ENCODE data around the gene HDLBP. TPM values are rescaled to one million over a fixed set of nuclear protein-coding genes. Genes with fewer than 3 reads are reported as not detected.

Gene HDLBP
- total RNA-seq, 1 donor from 2014 or later = 405 TPM

DNA sequence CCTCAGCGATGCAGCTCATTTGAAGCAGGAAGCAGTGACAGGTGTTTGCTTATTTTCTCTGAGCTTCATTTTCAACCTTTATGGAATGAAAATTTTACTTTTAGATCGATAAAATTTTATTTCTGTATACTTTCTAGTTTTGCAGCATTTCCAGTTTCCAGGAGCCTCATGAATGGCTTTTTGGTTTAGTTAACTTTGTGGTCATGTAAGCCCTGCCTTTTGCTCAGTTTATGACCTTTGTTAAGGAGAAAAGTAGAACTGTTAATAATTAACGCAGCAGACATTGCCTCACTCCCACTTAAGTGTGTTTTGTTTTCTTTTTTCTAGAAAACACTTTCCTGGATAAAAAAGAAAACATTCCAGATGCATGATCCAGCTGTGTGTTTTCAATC, 36.2 kb upstream of the HDLBP start:
- Histone ChIP-seq H3K4me3 (ENCODE audit: low read depth, low read length) (no peak overlapping the region), H3K36me3 (ENCODE audit: control insufficient read depth, insufficient read depth, low read length) (peaks cover 2% of the 10 kb centered on the region), H3K27me3 (ENCODE audit: control insufficient read depth, insufficient read depth, low read length) (no peaks in the 10 kb centered on the region)
- no peak for TF ChIP-seq CTCF (IDR thresholded peaks at IDR 0.05; ENCODE audit: insufficient read depth, low read length, poor library complexity, severe bottlenecking)
- DNase-seq (ENCODE audit: low read depth) = peak; percentile 86

DNA sequence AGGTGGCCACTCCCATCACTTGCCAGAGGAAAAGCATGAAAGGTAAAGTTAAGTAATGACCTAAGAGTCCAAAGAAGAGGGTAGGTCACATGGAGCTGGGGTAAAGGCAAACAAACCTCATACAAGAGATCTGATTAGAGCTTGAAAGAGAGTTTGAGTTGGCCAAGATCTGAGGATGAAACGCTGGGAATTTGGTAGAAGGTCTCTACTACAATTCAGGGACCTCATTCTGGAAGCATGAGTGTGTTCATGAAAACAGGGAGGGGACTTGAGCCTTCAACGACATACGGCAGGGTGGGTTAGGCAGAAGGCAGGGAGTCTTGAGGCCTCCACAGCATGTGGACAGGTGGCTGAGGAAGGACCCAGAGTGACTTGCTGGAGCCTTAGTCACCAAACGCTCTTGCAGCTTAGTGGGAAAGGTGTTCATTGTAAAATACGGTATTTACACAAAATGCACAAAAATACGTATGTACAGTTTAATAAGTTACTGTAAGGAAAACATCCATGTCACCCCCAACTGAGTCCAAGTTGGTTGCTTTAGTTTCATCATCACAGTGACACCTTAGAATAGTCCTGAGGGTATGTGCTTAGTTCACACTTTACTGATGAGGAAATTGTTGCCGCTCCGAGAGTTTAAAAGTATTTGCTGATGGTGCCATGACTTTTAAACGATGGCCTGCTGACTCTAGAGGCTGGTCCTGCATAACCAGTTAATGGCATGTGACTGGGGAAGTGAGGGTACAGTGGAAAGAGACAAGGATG, 35.6 kb upstream of the HDLBP start:
- no peaks in the 10 kb centered on the region for H3K27me3 ChIP-seq (ENCODE audit: control insufficient read depth, insufficient read depth, low read length)
- no peak overlapping the region for H3K4me3 ChIP-seq (ENCODE audit: low read depth, low read length)
- peak; percentile 65 for DNase-seq (ENCODE audit: low read depth)
- peaks cover 2% of the 10 kb centered on the region for H3K36me3 ChIP-seq (ENCODE audit: control insufficient read depth, insufficient read depth, low read length)
- TF ChIP-seq CTCF (IDR thresholded peaks at IDR 0.05; ENCODE audit: insufficient read depth, low read length, poor library complexity, severe bottlenecking) = no peak

DNA sequence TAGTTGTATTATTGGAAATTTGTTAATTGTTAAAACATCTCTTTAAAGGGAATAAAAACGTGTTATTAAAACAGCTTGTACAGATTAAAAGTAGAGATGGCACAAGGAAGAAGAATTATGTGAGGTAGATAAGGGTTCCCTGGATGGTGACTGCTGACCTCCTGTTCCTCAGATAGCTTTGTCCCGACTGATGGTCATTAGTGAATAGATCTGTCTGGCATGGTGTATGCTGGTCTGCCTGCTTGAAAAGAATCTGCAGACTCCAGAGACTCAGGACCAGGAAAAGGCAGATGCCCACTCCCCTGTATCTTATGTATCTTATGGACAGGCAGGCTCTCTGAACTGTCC, 35.0 kb upstream of the HDLBP start:
- DNase-seq (ENCODE audit: low read depth) = no peak
- Histone ChIP-seq H3K27me3 (ENCODE audit: control insufficient read depth, insufficient read depth, low read length) (no peaks in the 10 kb centered on the region), H3K4me3 (ENCODE audit: low read depth, low read length) (no peak overlapping the region), H3K36me3 (ENCODE audit: control insufficient read depth, insufficient read depth, low read length) (peaks cover 2% of the 10 kb centered on the region)
- TF ChIP-seq CTCF (IDR thresholded peaks at IDR 0.05; ENCODE audit: insufficient read depth, low read length, poor library complexity, severe bottlenecking) = no peak

- Histone ChIP-seq H3K27me3 (ENCODE audit: control insufficient read depth, insufficient read depth, low read length) (no peaks in the 10 kb centered on the region), H3K4me3 (ENCODE audit: low read depth, low read length) (no peak overlapping the region), H3K36me3 (ENCODE audit: control insufficient read depth, insufficient read depth, low read length) (peaks cover 2% of the 10 kb centered on the region)
- no peak for TF ChIP-seq CTCF (IDR thresholded peaks at IDR 0.05; ENCODE audit: insufficient read depth, low read length, poor library complexity, severe bottlenecking)
- DNase-seq (ENCODE audit: low read depth) = no peak
Measured at GRCh38 chr2:241349941-241350340, 34.5 kb upstream of the HDLBP start.

DNA sequence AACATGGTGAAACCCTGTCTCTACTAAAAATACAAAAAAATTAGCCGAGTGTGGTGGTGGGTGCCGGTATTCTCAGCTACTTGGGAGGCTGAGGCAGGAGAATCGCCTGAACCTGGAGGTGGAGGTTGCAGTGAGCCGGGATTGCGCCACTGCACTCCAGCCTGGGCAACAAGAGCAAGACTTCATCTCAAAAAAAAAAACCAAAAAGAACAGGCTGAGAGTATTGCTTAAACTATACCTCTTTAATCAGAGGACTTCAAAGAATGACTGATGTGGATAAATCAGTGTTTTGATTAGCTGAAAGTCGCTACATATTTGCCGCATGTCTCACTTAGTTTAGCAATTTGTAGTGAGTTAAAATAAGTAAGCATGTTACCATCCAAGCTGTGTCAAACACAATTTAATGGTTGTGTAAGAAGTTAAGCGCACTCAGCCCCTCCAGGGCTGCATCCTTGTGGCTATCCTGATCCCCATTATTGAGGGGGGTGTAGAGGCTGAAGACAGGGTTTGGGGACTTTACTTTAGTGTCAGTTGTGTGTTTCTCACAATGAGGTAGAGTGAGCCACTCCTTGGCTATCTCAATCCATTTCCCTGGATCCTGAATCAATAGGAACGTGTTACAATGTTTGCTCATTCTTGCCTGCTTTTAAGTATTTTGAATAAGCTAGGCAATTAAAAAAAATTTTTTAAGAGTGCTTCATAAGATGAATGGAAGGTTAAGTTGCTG, 29.6 kb upstream of the HDLBP start:
- Histone ChIP-seq H3K36me3 (ENCODE audit: control insufficient read depth, insufficient read depth, low read length) (peaks cover 5% of the 10 kb centered on the region), H3K4me3 (ENCODE audit: low read depth, low read length) (no peak overlapping the region), H3K27me3 (ENCODE audit: control insufficient read depth, insufficient read depth, low read length) (no peaks in the 10 kb centered on the region)
- DNase-seq (ENCODE audit: low read depth) = no peak
- TF ChIP-seq CTCF (IDR thresholded peaks at IDR 0.05; ENCODE audit: insufficient read depth, low read length, poor library complexity, severe bottlenecking) = no peak

Measured in kidney epithelial cell (primary cell).